Measurements from ENCODE around the gene OPN1MW3. TPM values are rescaled to one million over a fixed set of nuclear protein-coding genes. Genes with fewer than 3 reads are reported as not detected.
"Not testable (repeated sequence)": the region's sequence is repeated elsewhere in the genome, so short reads cannot be mapped to it uniquely, and the experiment has no call there.

OPN1MW3 gene
- total and polyA plus RNA-seq, 2 of the 4 experiments (the other 2 are of a cell fraction) = not detected

DNA sequence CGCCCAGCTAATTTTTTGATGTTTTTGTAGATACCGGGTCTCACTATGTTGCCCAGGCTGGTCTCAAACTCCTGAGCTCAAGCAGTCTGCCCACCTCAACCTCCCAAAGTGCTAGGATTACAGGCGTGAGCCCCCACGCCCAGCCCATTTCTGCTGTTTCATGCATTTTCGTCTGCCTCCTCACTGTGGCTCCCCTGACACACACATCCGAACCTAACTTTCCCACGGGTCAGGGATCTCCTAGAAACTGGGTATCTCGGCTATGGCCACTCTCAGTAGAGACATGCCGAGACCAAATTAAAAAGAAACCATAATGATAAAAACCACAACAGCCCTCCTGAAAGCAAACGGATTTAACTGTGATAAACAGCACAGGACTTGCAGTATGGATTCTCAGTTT is 9.3 kb upstream of the OPN1MW3 start:
- POLR2A ChIA-PET (ENCODE audit: unreplicated experiment); H3K18ac ChIP-seq (ENCODE audit: low read depth, low read length); H2BK5ac ChIP-seq (ENCODE audit: low read depth, low read length, poor library complexity, severe bottlenecking); H2BK20ac ChIP-seq (ENCODE audit: low read depth, low read length); H3K4me3 ChIP-seq (ENCODE audit: insufficient read depth, low read depth, low read length); BruUV-seq (replicated peaks); H2AFZ ChIP-seq (replicated peaks; ENCODE audit: low read length, poor library complexity); H3K27me3 ChIP-seq (ENCODE audit: control insufficient read depth, insufficient read depth, low read length); H3K27ac ChIP-seq (ENCODE audit: insufficient read depth, low read length); H3K4me1 ChIP-seq (ENCODE audit: control insufficient read depth, insufficient read depth, low read length); H2BK120ac ChIP-seq (ENCODE audit: low read depth, low read length); H4K91ac ChIP-seq (ENCODE audit: insufficient read depth, low read depth, low read length); intact Hi-C loops (cut with micrococcal nuclease); H3K9me1 ChIP-seq (ENCODE audit: insufficient read depth, low read length); H4K5ac ChIP-seq (ENCODE audit: low read depth, low read length); H3K56ac ChIP-seq (ENCODE audit: extremely low read depth, insufficient read depth, low read length); H4K8ac ChIP-seq (ENCODE audit: low read depth in 2 of 2, low read length in 2 of 2); H3K9me3 ChIP-seq (ENCODE audit: control insufficient read depth, insufficient read depth, low read length); dilution Hi-C loops (cut with HindIII; ENCODE audit: low sequenced_read_pairs, unreplicated experiment); H3K23ac ChIP-seq (ENCODE audit: low read depth, low read length); CTCF ChIA-PET; H2AK9ac ChIP-seq (replicated peaks; ENCODE audit: low read depth, low read length, poor library complexity); in situ Hi-C loops (cut with MboI; ENCODE audit: low sequenced_read_pairs); H3K14ac ChIP-seq (replicated peaks; ENCODE audit: low read depth, low read length); H2BK15ac ChIP-seq (ENCODE audit: low read depth, low read length); DNase-seq; H4K20me1 ChIP-seq (ENCODE audit: insufficient read depth, low read length); H3K79me1 ChIP-seq (ENCODE audit: low read depth in 1 of 2, low read length in 2 of 2); H2AK5ac ChIP-seq (ENCODE audit: low read depth, low read length); H3K4ac ChIP-seq (ENCODE audit: low read depth, low read length); H3K9ac ChIP-seq (ENCODE audit: low read depth, low read length); H3K36me3 ChIP-seq (ENCODE audit: control insufficient read depth, insufficient read depth, low read length); H3K4me2 ChIP-seq (ENCODE audit: low read depth, low read length); ATAC-seq (ENCODE audit: low read depth): not testable (repeated sequence)
- no CpG with 5 or more reads among the region's 10 CpGs for WGBS, 2 experiments (ENCODE audit: extremely low coverage in 2 of 2, insufficient read length in 1 of 2)

GRCh38 chrX:154258711-154259110 is 1.3 kb downstream of the OPN1MW3 start:
- H2BK20ac ChIP-seq (ENCODE audit: low read depth, low read length); H3K4me1 ChIP-seq (ENCODE audit: control insufficient read depth, insufficient read depth, low read length); H2AFZ ChIP-seq (replicated peaks; ENCODE audit: low read length, poor library complexity); H3K27me3 ChIP-seq (ENCODE audit: control insufficient read depth, insufficient read depth, low read length); H3K4me3 ChIP-seq (ENCODE audit: insufficient read depth, low read depth, low read length); BruUV-seq (replicated peaks); H3K4ac ChIP-seq (ENCODE audit: low read depth, low read length); H4K5ac ChIP-seq (ENCODE audit: low read depth, low read length); H3K18ac ChIP-seq (ENCODE audit: low read depth, low read length); H2BK15ac ChIP-seq (ENCODE audit: low read depth, low read length); H3K9me1 ChIP-seq (ENCODE audit: insufficient read depth, low read length); H3K9me3 ChIP-seq (ENCODE audit: control insufficient read depth, insufficient read depth, low read length); H2BK5ac ChIP-seq (ENCODE audit: low read depth, low read length, poor library complexity, severe bottlenecking); DNase-seq; dilution Hi-C loops (cut with HindIII; ENCODE audit: low sequenced_read_pairs, unreplicated experiment); intact Hi-C loops (cut with micrococcal nuclease); H4K8ac ChIP-seq (ENCODE audit: low read depth in 2 of 2, low read length in 2 of 2); in situ Hi-C loops (cut with MboI; ENCODE audit: low sequenced_read_pairs); H3K14ac ChIP-seq (replicated peaks; ENCODE audit: low read depth, low read length); H3K9ac ChIP-seq (ENCODE audit: low read depth, low read length); H2BK120ac ChIP-seq (ENCODE audit: low read depth, low read length); H3K4me2 ChIP-seq (ENCODE audit: low read depth, low read length); H3K23ac ChIP-seq (ENCODE audit: low read depth, low read length); ATAC-seq (ENCODE audit: low read depth); H2AK5ac ChIP-seq (ENCODE audit: low read depth, low read length); H2AK9ac ChIP-seq (replicated peaks; ENCODE audit: low read depth, low read length, poor library complexity); CTCF ChIA-PET; H4K20me1 ChIP-seq (ENCODE audit: insufficient read depth, low read length); H3K79me1 ChIP-seq (ENCODE audit: low read depth in 1 of 2, low read length in 2 of 2); POLR2A ChIA-PET (ENCODE audit: unreplicated experiment); H3K27ac ChIP-seq (ENCODE audit: insufficient read depth, low read length); H3K36me3 ChIP-seq (ENCODE audit: control insufficient read depth, insufficient read depth, low read length); H4K91ac ChIP-seq (ENCODE audit: insufficient read depth, low read depth, low read length); H3K56ac ChIP-seq (ENCODE audit: extremely low read depth, insufficient read depth, low read length): not testable (repeated sequence)
- no CpG with 5 or more reads among the region's 10 CpGs for WGBS, 2 experiments (ENCODE audit: extremely low coverage in 2 of 2, insufficient read length in 1 of 2)

Data from IMR-90 (cell line).